Esophagus muscularis mucosa (tissue), 3 donors: Measurements from ENCODE around the gene CELF2.

Experiments
- CTCF ChIP-seq, 3 experiments: fragments of 200-600 bp in 2 of 3; fragments of 450-650 bp in 1 of 3; sonication (generic) in 2 of 3; IDR thresholded peaks; one replicate each; pipeline ENCODE4 v1.5.1; 2017 to 2019; ENCODE audit warnings: antibody characterized with exemption in 3 of 3, mild to moderate bottlenecking in 2 of 3, moderate library complexity in 1 of 3
- POLR2A ChIP-seq: fragments of 450-650 bp; IDR thresholded peaks from one replicate; pipeline ENCODE4 v1.6.1; 2017; ENCODE audit warnings: antibody characterized with exemption, moderate library complexity, mild to moderate bottlenecking, low read depth
- POLR2AphosphoS5 ChIP-seq, 2 donors: sonication (generic); formaldehyde crosslinking; IDR thresholded peaks; one replicate each; pipeline ENCODE4 v1.6.1; 2017; ENCODE audit warnings: antibody characterized with exemption in 2 of 2

DNA sequence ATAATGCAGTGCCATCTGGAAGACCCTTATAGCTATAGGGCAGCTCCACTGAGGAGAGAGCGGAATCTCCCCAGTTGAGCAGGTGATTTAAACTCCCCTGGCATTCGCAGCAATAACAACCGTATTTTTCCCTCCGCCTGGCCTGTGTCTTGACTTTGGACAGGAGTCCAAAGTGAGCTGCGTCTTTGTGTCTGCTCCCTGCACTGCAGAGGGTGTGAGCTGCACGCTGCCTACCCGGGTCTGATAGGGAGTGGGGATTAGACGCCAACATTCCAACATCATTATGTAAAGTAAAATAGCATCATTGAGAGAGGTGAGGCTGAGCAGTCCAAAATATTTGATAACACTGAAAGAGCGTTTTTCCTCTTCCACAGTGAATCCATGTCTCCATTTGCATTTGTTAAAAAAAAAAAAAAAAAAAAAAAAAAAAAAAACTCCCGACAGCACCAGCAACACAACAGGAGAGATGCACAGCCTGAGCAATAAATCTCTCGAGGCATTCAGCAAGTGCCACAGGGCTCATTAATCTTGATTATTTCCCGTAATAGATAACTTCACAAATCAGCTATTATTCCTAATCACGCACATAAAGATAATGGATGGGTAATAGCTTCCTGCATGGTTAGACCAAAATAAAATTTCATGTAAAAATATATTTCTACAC, 68.6 kb downstream of the CELF2 start:
- no peak for TF ChIP-seq CTCF (IDR thresholded peaks at IDR 0.05)
- TF ChIP-seq POLR2A: no peak
- peak in 1 of 2 donors; percentile 13 for TF ChIP-seq POLR2AphosphoS5 (IDR thresholded peaks at IDR 0.05)
